Mesothelial cell of epicardium (in vitro differentiated cells): ENCODE measurements around the gene VEGFD. TPM values are rescaled to one million over a fixed set of nuclear protein-coding genes. Genes with fewer than 3 reads are reported as not detected.
"Not testable (repeated sequence)": the region's sequence is repeated elsewhere in the genome, so short reads cannot be mapped to it uniquely, and the experiment has no call there.

Experiments
- DNase-seq, 2 experiments: peaks; one replicate each; pipeline ENCODE4 v3.0.0; 2021; ENCODE audit warnings: low spot score in 2 of 2; ENCODE audit not compliant: unreplicated experiment in 2 of 2
- H3K27ac Mint-ChIP-seq: 2 replicates; pipeline ENCODE4 v1.8.0; 2021; ENCODE audit warnings: mixed read lengths
- H3K27me3 Mint-ChIP-seq: 2 replicates; pipeline ENCODE4 v1.8.0; 2021; ENCODE audit warnings: low read depth, mixed read lengths
- H3K36me3 Mint-ChIP-seq: 2 replicates; pipeline ENCODE4 v1.8.0; 2021; ENCODE audit warnings: mixed read lengths
- H3K4me1 Mint-ChIP-seq: 2 replicates; pipeline ENCODE4 v1.8.0; 2021; ENCODE audit warnings: mixed read lengths
- H3K4me3 Mint-ChIP-seq: 2 replicates; pipeline ENCODE4 v1.8.0; 2021; ENCODE audit warnings: mild to moderate bottlenecking, moderate library complexity, mixed read lengths
- H3K9me3 Mint-ChIP-seq: 2 replicates; pipeline ENCODE4 v1.8.0; 2021; ENCODE audit warnings: mixed read lengths
- CTCF ChIP-seq: fragments of 200-600 bp; sonication (generic); IDR thresholded peaks from one replicate; pipeline ENCODE4 v1.5.0; 2021; ENCODE audit warnings: antibody characterized with exemption; ENCODE audit not compliant: unreplicated experiment
- total RNA-seq: library from RNA; stranded (reverse); gene quantifications from 3 replicates; pipeline ENCODE4 v1.2.1, GENCODE V29; 2021

The VEGFD gene
- total RNA-seq, 1 donor from 2014 or later = 0.40 TPM

DNA sequence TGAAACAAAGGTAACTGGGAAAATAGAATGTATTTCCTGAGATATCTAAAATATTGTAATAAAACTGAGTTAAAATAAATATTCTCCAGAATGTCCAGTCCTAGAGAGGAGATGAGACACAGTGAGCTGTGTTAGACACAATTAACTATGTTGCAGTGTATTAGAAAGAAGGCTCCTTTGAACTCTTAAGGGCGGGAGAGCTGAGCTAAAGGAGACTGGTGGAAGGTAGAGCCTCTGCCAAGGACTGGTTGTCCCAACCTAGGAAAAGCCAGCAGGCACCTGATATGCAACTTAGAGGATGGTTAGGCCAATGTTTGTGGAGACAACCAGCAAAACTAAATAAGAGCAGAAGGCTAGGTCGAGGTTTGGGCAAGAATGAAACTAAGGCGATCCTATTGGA lies 73.1 kb downstream of the VEGFD start:
- H3K9me3 Mint-ChIP-seq = peaks cover 6% of the 10 kb centered on the region
- no peak overlapping the region for H3K4me3 Mint-ChIP-seq
- no peak overlapping the region for H3K27ac Mint-ChIP-seq
- no peak for TF ChIP-seq CTCF
- H3K36me3 Mint-ChIP-seq = no peaks in the 10 kb centered on the region
- no peaks in the 10 kb centered on the region for H3K27me3 Mint-ChIP-seq
- no peak for DNase-seq
- no peaks in the 10 kb centered on the region for H3K4me1 Mint-ChIP-seq

DNA sequence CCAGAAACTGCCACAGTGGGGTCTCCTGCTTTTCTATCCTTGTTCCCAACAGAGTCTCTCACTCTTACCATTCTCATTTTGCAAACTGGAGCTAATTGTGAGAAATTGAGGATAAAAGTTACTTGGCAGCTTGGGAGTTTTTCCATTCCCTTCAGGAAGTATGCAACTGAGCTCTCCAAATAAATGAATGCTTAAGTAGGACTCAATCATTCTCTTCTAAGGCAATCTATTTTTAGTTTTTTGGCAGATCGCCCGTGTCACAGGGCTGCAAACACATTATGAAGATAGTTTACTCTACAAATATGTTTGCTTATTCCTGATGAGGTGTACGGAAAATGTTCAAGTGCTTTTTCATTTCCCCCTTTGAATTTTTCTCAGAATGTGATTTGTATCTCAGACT lies 74.1 kb downstream of the VEGFD start:
- Mint-ChIP-seq H3K27me3 (no peaks in the 10 kb centered on the region), H3K36me3 (no peaks in the 10 kb centered on the region), H3K4me3 (no peak overlapping the region), H3K4me1 (no peaks in the 10 kb centered on the region), H3K27ac (no peak overlapping the region), H3K9me3 (peaks cover 6% of the 10 kb centered on the region)
- DNase-seq = no peak
- no peak for TF ChIP-seq CTCF

- not testable (repeated sequence) for H3K27ac Mint-ChIP-seq, H3K4me1 Mint-ChIP-seq, H3K9me3 Mint-ChIP-seq, H3K4me3 Mint-ChIP-seq, H3K36me3 Mint-ChIP-seq, H3K27me3 Mint-ChIP-seq, DNase-seq
Measured at GRCh38 chrX:15305899-15306298, 78.3 kb downstream of the VEGFD start.

- Mint-ChIP-seq H3K4me1 (peaks cover 11% of the 10 kb centered on the region), H3K9me3 (peaks cover 3% of the 10 kb centered on the region), H3K36me3 (no peaks in the 10 kb centered on the region), H3K27ac (no peak overlapping the region), H3K4me3 (no peak overlapping the region), H3K27me3 (no peaks in the 10 kb centered on the region)
- TF ChIP-seq CTCF = no peak
- DNase-seq = no peak
Measured at GRCh38 chrX:15301924-15302323, 82.3 kb downstream of the VEGFD start.

DNA sequence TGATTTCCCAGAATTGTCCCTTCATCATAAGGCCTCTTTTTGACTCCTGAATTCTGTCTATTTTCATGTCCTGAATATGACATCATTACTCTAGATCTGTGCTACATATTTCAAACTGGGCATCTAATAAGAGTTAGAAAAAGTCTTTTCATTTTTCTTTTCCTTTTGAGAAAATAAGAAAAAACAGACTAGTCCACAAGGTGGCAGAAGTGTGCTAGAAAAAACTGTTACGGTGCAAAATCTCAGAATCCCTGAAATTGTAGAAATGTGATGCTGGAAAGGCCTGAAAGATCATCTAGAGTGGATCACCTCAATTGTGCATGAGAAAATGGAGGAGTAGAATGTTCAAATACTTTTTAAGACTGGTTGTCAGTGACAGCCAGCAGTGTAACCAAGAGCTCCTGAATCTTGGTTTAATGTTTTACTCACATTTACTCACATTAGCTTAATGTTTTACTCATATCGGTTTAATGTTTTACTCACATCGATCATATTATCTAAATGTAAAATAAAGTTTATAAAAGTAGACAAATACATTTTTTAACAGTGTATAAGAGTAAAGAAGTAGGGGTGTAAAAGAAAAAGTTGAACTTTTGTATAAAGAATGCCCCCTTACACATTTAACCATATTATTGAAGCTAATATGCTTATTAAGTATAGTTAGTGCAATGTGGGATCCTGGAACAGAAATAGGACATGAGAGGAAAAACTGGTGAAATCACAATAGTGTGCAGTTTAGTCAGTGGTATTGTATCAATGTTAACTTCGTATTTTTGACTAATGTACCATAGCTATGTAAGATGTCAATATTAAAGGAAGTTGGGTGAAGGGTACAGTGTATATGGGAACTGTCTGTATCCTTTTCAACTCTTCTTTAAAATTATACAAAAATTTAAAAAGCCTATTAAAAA lies 84.0 kb downstream of the VEGFD start:
- no peak for DNase-seq
- peak overlapping the region; percentile 45 for H3K27ac Mint-ChIP-seq
- H3K9me3 Mint-ChIP-seq = peaks cover 3% of the 10 kb centered on the region
- no peaks in the 10 kb centered on the region for H3K27me3 Mint-ChIP-seq
- H3K4me3 Mint-ChIP-seq = no peak overlapping the region
- peak; percentile 68 for TF ChIP-seq CTCF
- no peaks in the 10 kb centered on the region for H3K36me3 Mint-ChIP-seq
- H3K4me1 Mint-ChIP-seq = peaks cover 11% of the 10 kb centered on the region

DNA sequence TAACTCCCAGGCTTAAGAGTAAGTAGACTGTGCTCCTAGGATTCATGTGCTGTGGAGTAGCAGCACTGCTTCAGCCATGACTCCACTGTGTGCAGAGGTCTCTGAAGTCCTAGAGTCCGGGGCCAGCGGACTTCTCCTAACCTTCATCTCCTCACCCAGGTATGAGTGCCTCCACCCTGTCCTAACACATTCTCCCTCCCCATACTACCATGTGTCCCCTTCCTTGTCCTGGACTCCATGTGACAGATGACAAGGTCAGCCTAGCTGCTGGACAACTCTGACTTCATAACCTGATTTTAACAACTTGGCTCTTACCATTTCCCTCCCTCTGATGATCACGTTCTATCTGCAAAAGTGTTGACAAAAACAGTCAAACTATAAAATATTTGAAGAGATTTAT lies 85.4 kb downstream of the VEGFD start:
- peak overlapping the region; percentile 19 for H3K27ac Mint-ChIP-seq
- DNase-seq = no peak
- H3K36me3 Mint-ChIP-seq = no peaks in the 10 kb centered on the region
- no peak overlapping the region for H3K4me3 Mint-ChIP-seq
- no peak for TF ChIP-seq CTCF
- H3K4me1 Mint-ChIP-seq = peaks cover 11% of the 10 kb centered on the region
- no peaks in the 10 kb centered on the region for H3K27me3 Mint-ChIP-seq
- H3K9me3 Mint-ChIP-seq = peaks cover 3% of the 10 kb centered on the region
